CD4-positive, alpha-beta memory T cell (primary cell): ENCODE results near the gene BMP5. TPM values are rescaled to one million over a fixed set of nuclear protein-coding genes. Genes with fewer than 3 reads are reported as not detected.

Source experiments
- CTCF ChIA-PET: fragments of 350-600 bp; sonication (Branson Sonifier 250); formaldehyde crosslinking; loops from one replicate; lab custom pipeline; 2021; ENCODE audit warnings: inconsistent platforms; ENCODE audit not compliant: partially characterized antibody; lab: Charles Lee
- POLR2A ChIA-PET: fragments of 350-600 bp; sonication (Branson Sonifier 250); formaldehyde crosslinking; loops from one replicate; lab custom pipeline; 2021; ENCODE audit not compliant: partially characterized antibody; lab: Charles Lee
- DNase-seq, 5 donors: peaks; one replicate each; pipeline versions ENCODE4 v3.0.0 to v3.0.0-alpha.2; 2020 to 2022; ENCODE audit warnings: mixed read lengths in 1 of 5
- H3K27ac ChIP-seq: one replicate; pipeline ENCODE4 v1.7.0; 2013; ENCODE audit warnings: low read depth, low read length
- H3K27me3 ChIP-seq: 2 replicates; pipeline ENCODE4 v1.7.0; 2013; ENCODE audit warnings: mild to moderate bottlenecking, low read length, moderate library complexity; ENCODE audit not compliant: insufficient read depth
- H3K36me3 ChIP-seq: 2 replicates; pipeline ENCODE4 v1.7.0; 2013; ENCODE audit warnings: mild to moderate bottlenecking, low read length, moderate library complexity; ENCODE audit not compliant: insufficient read depth
- H3K4me1 ChIP-seq: 2 replicates; pipeline ENCODE4 v1.7.0; 2013; ENCODE audit warnings: mild to moderate bottlenecking, low read length, moderate library complexity; ENCODE audit not compliant: insufficient read depth
- H3K4me3 ChIP-seq, 2 donors: one replicate each; pipeline ENCODE4 v1.7.0; 2013; ENCODE audit warnings: low read length in 2 of 2, mild to moderate bottlenecking in 1 of 2
- H3K9me3 ChIP-seq, 2 donors: one replicate each; pipeline ENCODE4 v1.7.0; 2013; ENCODE audit warnings: low read length in 2 of 2, control low read depth in 1 of 2; ENCODE audit not compliant: control insufficient read depth in 1 of 2
- H3K27ac Mint-ChIP-seq, 7 donors: one replicate each; pipeline ENCODE4 v1.8.0; 2020 to 2021; ENCODE audit warnings: mixed read lengths in 7 of 7, mild to moderate bottlenecking in 6 of 7, inconsistent platforms in 3 of 7, moderate library complexity in 3 of 7
- H3K27me3 Mint-ChIP-seq, 2 donors: one replicate each; pipeline ENCODE4 v1.8.0; 2020 to 2021; ENCODE audit warnings: mixed read lengths in 2 of 2
- H3K36me3 Mint-ChIP-seq, 2 donors: one replicate each; pipeline ENCODE4 v1.8.0; 2020 to 2021; ENCODE audit warnings: mixed read lengths in 2 of 2, inconsistent platforms in 1 of 2, mild to moderate bottlenecking in 1 of 2
- H3K4me1 Mint-ChIP-seq, 4 donors: one replicate each; pipeline ENCODE4 v1.8.0; 2020 to 2021; ENCODE audit warnings: mixed read lengths in 4 of 4, mild to moderate bottlenecking in 1 of 4
- H3K4me3 Mint-ChIP-seq, 8 donors: one replicate each; pipeline ENCODE4 v1.8.0; 2020 to 2021; ENCODE audit warnings: mixed read lengths in 8 of 8, mild to moderate bottlenecking in 7 of 8, moderate library complexity in 6 of 8, inconsistent platforms in 3 of 8
- H3K9me3 Mint-ChIP-seq, 8 donors: one replicate each; pipeline ENCODE4 v1.8.0; 2020 to 2021; ENCODE audit warnings: mixed read lengths in 8 of 8, mild to moderate bottlenecking in 5 of 8, inconsistent platforms in 3 of 8, moderate library complexity in 1 of 8
- intact Hi-C: fragments of 100-400 bp; cut with micrococcal nuclease; formaldehyde crosslinking; loops from one replicate; pipeline ENCODE4 v1.15.1; 2023
- polyA plus RNA-seq, 2 donors: library from polyadenylated mRNA; unstranded; fragments of 300-500 nt; fragmentation: Illumina TruSeq; gene quantifications; one replicate each; pipeline ENCODE4 v1.2.3, GENCODE V29; 2021
- total RNA-seq, 2 experiments: library from RNA; stranded (reverse); gene quantifications; one replicate each; pipeline ENCODE4 v1.2.3, GENCODE V29; 2021

BMP5 gene
- total and polyA plus RNA-seq, 4 experiments from 2014 or later: not detected

DNA sequence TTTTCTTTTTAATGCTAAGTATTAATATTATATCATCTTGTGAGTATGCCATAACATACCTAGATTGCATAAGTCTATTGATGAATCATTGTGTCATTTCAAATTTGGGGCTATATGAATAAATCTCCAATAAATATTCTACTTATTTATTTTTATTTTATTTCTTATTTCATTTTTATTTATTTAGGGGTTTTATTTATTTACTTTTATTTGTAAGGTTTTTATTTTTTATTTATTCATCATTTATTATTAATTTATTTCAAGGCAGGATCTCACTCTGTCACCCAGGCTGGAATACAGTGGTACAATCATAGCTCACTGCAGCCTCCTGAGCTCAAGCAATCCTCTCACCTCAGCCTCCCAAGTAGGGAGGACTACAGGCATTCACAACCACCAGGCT lies 36.3 kb downstream of the BMP5 start:
- intact Hi-C loops: no loop called here
- no peaks in the 10 kb centered on the region for H3K4me1 ChIP-seq
- Mint-ChIP-seq H3K27me3 (no peaks in the 10 kb centered on the region), H3K4me1 (no peaks in the 10 kb centered on the region), H3K36me3 (no peaks in the 10 kb centered on the region), H3K4me3 (no peak overlapping the region), H3K9me3 (peaks cover 2 to 21% (median 4%) of the 10 kb centered on the region in 8 donors), H3K27ac (no peak overlapping the region)
- CTCF ChIA-PET: no interaction called here
- no peaks in the 10 kb centered on the region for H3K9me3 ChIP-seq
- DNase-seq: no peak
- no peak overlapping the region for H3K4me3 ChIP-seq
- H3K27ac ChIP-seq: no peak overlapping the region
- POLR2A ChIA-PET: no interaction called here
- no peaks in the 10 kb centered on the region for H3K27me3 ChIP-seq
- no peaks in the 10 kb centered on the region for H3K36me3 ChIP-seq

DNA sequence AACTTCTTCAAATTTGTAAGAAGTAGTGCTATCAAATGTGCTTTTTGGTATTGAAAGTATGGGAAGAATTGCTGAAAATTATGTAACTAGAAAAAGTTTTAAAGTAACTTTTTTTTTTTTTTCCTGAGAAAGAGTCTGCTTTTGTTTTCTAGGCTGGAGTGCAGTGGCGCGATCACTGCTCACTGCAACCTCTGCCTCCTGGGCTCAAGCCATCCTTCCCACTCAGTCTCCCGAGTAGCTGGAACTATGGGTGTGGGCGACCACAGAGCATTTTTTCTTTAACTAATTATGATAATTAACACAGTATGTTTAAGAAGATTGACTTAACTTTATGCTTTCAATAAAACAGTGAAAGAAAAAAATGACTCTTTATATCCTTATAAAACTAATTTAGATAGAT lies 38.4 kb downstream of the BMP5 start:
- H3K27me3 ChIP-seq: no peaks in the 10 kb centered on the region
- no peaks in the 10 kb centered on the region for H3K36me3 Mint-ChIP-seq
- H3K27ac Mint-ChIP-seq: no peak overlapping the region
- no peaks in the 10 kb centered on the region for H3K27me3 Mint-ChIP-seq
- H3K27ac ChIP-seq: no peak overlapping the region
- no peaks in the 10 kb centered on the region for H3K4me1 Mint-ChIP-seq
- ChIA-PET POLR2A (no interaction called here), CTCF (no interaction called here)
- H3K4me3 Mint-ChIP-seq: no peak overlapping the region
- no peak overlapping the region for H3K4me3 ChIP-seq
- DNase-seq: no peak
- no peaks in the 10 kb centered on the region for H3K36me3 ChIP-seq
- intact Hi-C loops: no loop called here
- peaks cover 0 to 22% (median 6%) of the 10 kb centered on the region in 8 donors for H3K9me3 Mint-ChIP-seq
- H3K9me3 ChIP-seq: no peaks in the 10 kb centered on the region
- no peaks in the 10 kb centered on the region for H3K4me1 ChIP-seq

DNA sequence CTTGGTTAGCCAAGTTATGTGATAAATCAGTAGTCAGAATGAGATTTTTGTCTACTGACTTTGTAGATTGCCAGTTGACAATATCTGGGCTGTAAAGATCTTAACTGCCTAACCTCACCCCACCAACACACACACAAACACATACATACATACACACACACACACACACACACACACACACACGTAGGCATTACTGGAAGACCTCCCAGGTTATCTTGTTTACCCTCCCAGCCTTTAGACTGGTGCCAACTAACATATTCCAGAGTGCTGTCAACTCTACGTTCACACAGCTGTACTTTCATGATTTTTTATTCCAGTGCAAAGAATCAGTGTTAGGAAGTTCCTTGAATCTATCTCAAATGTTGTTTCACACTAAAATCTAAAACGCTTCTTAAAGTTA lies 38.9 kb downstream of the BMP5 start:
- H3K4me1 ChIP-seq: no peaks in the 10 kb centered on the region
- DNase-seq: no peak
- Mint-ChIP-seq H3K36me3 (no peaks in the 10 kb centered on the region), H3K9me3 (peaks cover 0 to 21% (median 6%) of the 10 kb centered on the region in 8 donors), H3K4me3 (no peak overlapping the region), H3K4me1 (no peaks in the 10 kb centered on the region), H3K27ac (no peak overlapping the region), H3K27me3 (no peaks in the 10 kb centered on the region)
- H3K27ac ChIP-seq: no peak overlapping the region
- ChIA-PET CTCF (no interaction called here), POLR2A (no interaction called here)
- H3K27me3 ChIP-seq: no peaks in the 10 kb centered on the region
- H3K9me3 ChIP-seq: no peaks in the 10 kb centered on the region
- intact Hi-C loops: no loop called here
- H3K4me3 ChIP-seq: no peak overlapping the region
- H3K36me3 ChIP-seq: no peaks in the 10 kb centered on the region

DNA sequence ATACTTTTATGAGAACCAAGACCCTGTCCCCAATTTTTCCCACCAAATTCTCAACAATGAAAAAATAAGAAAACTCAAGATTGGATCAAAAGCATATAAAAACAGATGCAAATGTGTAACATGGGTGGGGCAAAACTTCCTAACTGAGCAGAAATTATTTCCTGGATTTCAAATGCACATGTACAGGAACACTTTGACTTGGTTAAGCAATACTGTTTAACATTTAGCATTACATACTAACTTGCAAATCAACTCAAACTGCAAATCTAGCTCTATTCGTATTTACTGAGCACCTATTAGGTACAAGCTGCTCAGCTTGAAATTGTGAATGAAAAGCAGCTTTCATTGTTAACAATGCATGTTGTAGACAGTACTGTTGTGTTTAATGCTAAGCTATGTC lies 40.2 kb downstream of the BMP5 start:
- H3K36me3 Mint-ChIP-seq: no peaks in the 10 kb centered on the region
- H3K27me3 Mint-ChIP-seq: no peaks in the 10 kb centered on the region
- intact Hi-C loops: no loop called here
- Histone ChIP-seq H3K27ac (no peak overlapping the region), H3K4me3 (no peak overlapping the region), H3K36me3 (no peaks in the 10 kb centered on the region), H3K9me3 (no peaks in the 10 kb centered on the region), H3K27me3 (no peaks in the 10 kb centered on the region), H3K4me1 (no peaks in the 10 kb centered on the region)
- ChIA-PET CTCF (no interaction called here), POLR2A (no interaction called here)
- H3K4me3 Mint-ChIP-seq: no peak overlapping the region
- DNase-seq: no peak
- no peaks in the 10 kb centered on the region for H3K4me1 Mint-ChIP-seq
- no peak overlapping the region for H3K27ac Mint-ChIP-seq
- peaks cover 0 to 19% (median 6%) of the 10 kb centered on the region in 8 donors for H3K9me3 Mint-ChIP-seq

DNA sequence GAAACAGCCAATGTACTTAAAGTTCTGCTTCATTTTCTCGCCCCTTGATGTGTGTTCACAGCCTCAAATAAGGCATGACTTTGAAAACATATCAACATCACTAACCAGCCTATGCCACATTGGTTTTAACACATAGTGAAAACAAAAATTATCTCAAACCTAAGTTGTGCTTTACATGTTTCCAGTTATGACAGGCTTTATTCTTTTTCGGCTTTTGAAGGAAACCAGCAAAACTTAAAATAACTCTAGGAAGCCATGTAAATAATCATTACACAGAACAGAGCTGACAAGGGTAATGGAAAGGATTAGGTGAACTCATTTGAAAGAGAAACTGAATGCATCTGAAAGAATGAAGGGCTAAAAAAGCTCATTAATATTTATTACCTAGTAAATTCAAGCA lies 42.1 kb downstream of the BMP5 start:
- Histone ChIP-seq H3K4me1 (no peaks in the 10 kb centered on the region), H3K9me3 (no peaks in the 10 kb centered on the region), H3K27ac (no peak overlapping the region), H3K36me3 (no peaks in the 10 kb centered on the region), H3K27me3 (no peaks in the 10 kb centered on the region), H3K4me3 (no peak overlapping the region)
- no peak overlapping the region for H3K4me3 Mint-ChIP-seq
- H3K9me3 Mint-ChIP-seq: peaks cover 0 to 19% (median 7%) of the 10 kb centered on the region in 8 donors
- no peaks in the 10 kb centered on the region for H3K27me3 Mint-ChIP-seq
- intact Hi-C loops: no loop called here
- H3K27ac Mint-ChIP-seq: no peak overlapping the region
- DNase-seq: no peak
- H3K36me3 Mint-ChIP-seq: no peaks in the 10 kb centered on the region
- CTCF ChIA-PET: no interaction called here
- POLR2A ChIA-PET: no interaction called here
- no peaks in the 10 kb centered on the region for H3K4me1 Mint-ChIP-seq

DNA sequence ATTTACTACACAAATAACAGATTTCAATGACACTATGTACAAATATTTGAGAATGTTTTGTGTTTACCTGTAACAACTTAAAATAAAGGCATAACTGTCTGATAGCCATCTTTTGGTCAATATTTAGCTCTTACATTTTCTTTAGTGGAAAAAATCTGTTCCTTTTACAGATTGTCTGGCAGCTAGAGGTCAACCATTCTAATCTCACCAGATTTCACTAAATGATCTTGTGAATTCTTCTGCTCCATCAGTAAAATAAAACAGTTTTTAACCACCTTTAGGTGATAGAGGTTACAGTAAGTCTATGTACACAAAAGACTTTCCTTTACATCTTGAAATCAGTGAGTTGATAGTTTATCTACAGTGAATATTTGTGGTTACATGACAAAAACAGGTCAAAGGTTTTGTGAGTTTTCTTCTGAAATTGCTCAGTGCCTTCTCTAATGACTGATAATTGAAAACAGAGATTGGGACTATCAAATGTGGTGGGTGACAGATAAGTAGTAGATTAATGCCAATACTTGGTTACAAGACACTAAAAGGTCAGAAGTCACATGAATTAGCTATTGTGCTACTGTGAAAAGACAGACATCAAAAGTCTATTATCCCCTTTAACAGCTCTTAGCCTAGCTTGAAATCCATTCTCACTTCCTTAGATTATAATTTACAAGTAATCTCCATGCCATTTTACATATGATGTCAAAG lies 47.4 kb downstream of the BMP5 start:
- H3K36me3 ChIP-seq: no peaks in the 10 kb centered on the region
- DNase-seq: no peak
- ChIA-PET POLR2A (no interaction called here), CTCF (no interaction called here)
- Mint-ChIP-seq H3K4me3 (no peak overlapping the region), H3K36me3 (no peaks in the 10 kb centered on the region), H3K27me3 (no peaks in the 10 kb centered on the region), H3K27ac (no peak overlapping the region), H3K9me3 (peaks cover 2 to 13% (median 6%) of the 10 kb centered on the region in 8 donors), H3K4me1 (no peaks in the 10 kb centered on the region)
- intact Hi-C loops: no loop called here
- no peaks in the 10 kb centered on the region for H3K9me3 ChIP-seq
- no peak overlapping the region for H3K4me3 ChIP-seq
- H3K27ac ChIP-seq: no peak overlapping the region
- no peaks in the 10 kb centered on the region for H3K27me3 ChIP-seq
- no peaks in the 10 kb centered on the region for H3K4me1 ChIP-seq

DNA sequence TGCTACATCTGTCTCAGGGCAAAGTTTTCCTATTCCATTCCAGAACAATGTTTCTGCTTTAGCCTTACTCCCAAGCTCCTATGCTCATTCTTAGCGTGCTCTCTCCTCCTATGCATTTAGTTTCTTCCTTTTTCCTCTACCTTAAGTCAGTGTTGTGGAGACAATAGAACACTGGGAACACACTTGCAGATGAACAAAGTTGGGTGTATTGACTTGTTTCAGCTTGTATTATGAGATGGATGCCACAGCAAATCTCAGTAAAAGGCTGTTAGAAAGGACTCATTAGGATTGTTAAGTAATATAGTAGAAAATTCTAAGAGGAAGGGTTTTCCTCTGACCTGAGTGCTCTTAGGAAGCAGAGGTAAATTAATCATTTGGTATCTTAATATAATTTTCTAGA lies 48.4 kb downstream of the BMP5 start:
- no peak overlapping the region for H3K4me3 Mint-ChIP-seq
- H3K27ac ChIP-seq: no peak overlapping the region

More for the DNA sequence above, 48.4 kb downstream of the BMP5 start:
- ChIA-PET POLR2A (no interaction called here), CTCF (no interaction called here)
- no peaks in the 10 kb centered on the region for H3K36me3 ChIP-seq
- peaks cover 2 to 9% (median 5%) of the 10 kb centered on the region in 8 donors for H3K9me3 Mint-ChIP-seq
- H3K27ac Mint-ChIP-seq: no peak overlapping the region
- no peaks in the 10 kb centered on the region for H3K27me3 Mint-ChIP-seq
- H3K36me3 Mint-ChIP-seq: no peaks in the 10 kb centered on the region
- no peaks in the 10 kb centered on the region for H3K9me3 ChIP-seq
- intact Hi-C loops: no loop called here
- H3K4me1 Mint-ChIP-seq: no peaks in the 10 kb centered on the region
- no peaks in the 10 kb centered on the region for H3K27me3 ChIP-seq
- no peak for DNase-seq
- H3K4me3 ChIP-seq: no peak overlapping the region
- H3K4me1 ChIP-seq: no peaks in the 10 kb centered on the region
